Right ventricle myocardium inferior (tissue), 1 donor: Measurements from ENCODE around the gene FOXP2. TPM values are rescaled to one million over a fixed set of nuclear protein-coding genes. Genes with fewer than 3 reads are reported as not detected.

ENCODE experiments used
- ATAC-seq: fragments of 200-7000 bp; cut with Tn5 transposase; one replicate; pipeline ENCODE4 v1.9.1; 2020; ENCODE audit warnings: mild to moderate bottlenecking, moderate library complexity
- DNase-seq: peaks from one replicate; pipeline ENCODE4 v3.0.0; 2021; ENCODE audit errors: missing footprints
- intact Hi-C: fragments of 100-400 bp; cut with DNase I; formaldehyde crosslinking; loops from one replicate; pipeline ENCODE4 v1.11.0; 2022
- total RNA-seq: library from RNA; stranded (reverse); fragmentation: NEBNext Ultra II Directional; extraction: Animal tissue kit (Norgen Biotek cat#: 25700); gene quantifications from one replicate; pipeline ENCODE4 v1.2.1, GENCODE V29; 2021
- donor health status: DM: no; HTN: yes; CAD: no; lungs with severe emphysema.

The FOXP2 gene
- total RNA-seq, 1 donor from 2014 or later: 2.4 TPM

GRCh38 chr7:114663502-114663901 is 248.9 kb downstream of the FOXP2 start:
- intact Hi-C loops: no loop called here
- DNase-seq (no peak), ATAC-seq (no peak)

GRCh38 chr7:114670676-114671075 is 256.1 kb downstream of the FOXP2 start:
- intact Hi-C loops: no loop called here
- ATAC-seq (no peak), DNase-seq (no peak)

GRCh38 chr7:114671563-114672123 is 257.0 kb downstream of the FOXP2 start:
- intact Hi-C loops: no loop called here
- no peak for ATAC-seq

GRCh38 chr7:114678116-114678515 is 263.5 kb downstream of the FOXP2 start:
- intact Hi-C loops: no loop called here
- ATAC-seq: no peak
- DNase-seq: no peak

More at GRCh38 chr7:114671563-114672123, 257.0 kb downstream of the FOXP2 start:
- DNase-seq: no peak

- intact Hi-C loops: no loop called here
- DNase-seq (no peak), ATAC-seq (no peak)
Observed at GRCh38 chr7:114687238-114687637, 272.6 kb downstream of the FOXP2 start.

- ATAC-seq: no peak
- no peak for DNase-seq
- intact Hi-C loops: no loop called here
Observed at GRCh38 chr7:114688443-114689055, 273.9 kb downstream of the FOXP2 start.

- no peak for ATAC-seq
- intact Hi-C loops: no loop called here
Observed at GRCh38 chr7:114689406-114689805, 274.8 kb downstream of the FOXP2 start.

GRCh38 chr7:114691605-114692004 is 277.0 kb downstream of the FOXP2 start:
- no peak for DNase-seq
- no peak for ATAC-seq
- intact Hi-C loops: no loop called here

More at GRCh38 chr7:114689406-114689805, 274.8 kb downstream of the FOXP2 start:
- no peak for DNase-seq

GRCh38 chr7:114695182-114695581 is 280.6 kb downstream of the FOXP2 start:
- intact Hi-C loops: no loop called here
- DNase-seq (no peak), ATAC-seq (no peak)

GRCh38 chr7:114700247-114700928 is 285.8 kb downstream of the FOXP2 start:
- ATAC-seq (no peak), DNase-seq (no peak)
- intact Hi-C loops: no loop called here

GRCh38 chr7:114703677-114704076 is 289.1 kb downstream of the FOXP2 start:
- ATAC-seq (no peak), DNase-seq (no peak)
- intact Hi-C loops: no loop called here

- intact Hi-C loops: no loop called here
- DNase-seq (no peak), ATAC-seq (no peak)
Observed at GRCh38 chr7:114708646-114709045, 294.0 kb downstream of the FOXP2 start.

- DNase-seq: no peak
- intact Hi-C loops: no loop called here
Observed at GRCh38 chr7:114710499-114710898, 295.9 kb downstream of the FOXP2 start.

GRCh38 chr7:114711241-114711640 is 296.6 kb downstream of the FOXP2 start:
- intact Hi-C loops: no loop called here
- ATAC-seq (no peak), DNase-seq (no peak)

More at GRCh38 chr7:114710499-114710898, 295.9 kb downstream of the FOXP2 start:
- no peak for ATAC-seq

GRCh38 chr7:114715907-114716306 is 301.3 kb downstream of the FOXP2 start:
- intact Hi-C loops: no loop called here

GRCh38 chr7:114718861-114719260 is 304.2 kb downstream of the FOXP2 start:
- DNase-seq (no peak), ATAC-seq (no peak)
- intact Hi-C loops: no loop called here

More at GRCh38 chr7:114715907-114716306, 301.3 kb downstream of the FOXP2 start:
- ATAC-seq: no peak
- DNase-seq: no peak

GRCh38 chr7:114720725-114721124 is 306.1 kb downstream of the FOXP2 start:
- intact Hi-C loops: no loop called here
- DNase-seq: no peak
- no peak for ATAC-seq

- intact Hi-C loops: no loop called here
Observed at GRCh38 chr7:114722562-114722961, 307.9 kb downstream of the FOXP2 start.

GRCh38 chr7:114723308-114723707 is 308.7 kb downstream of the FOXP2 start:
- ATAC-seq: no peak
- DNase-seq: no peak
- intact Hi-C loops: no loop called here

More at GRCh38 chr7:114722562-114722961, 307.9 kb downstream of the FOXP2 start:
- DNase-seq (no peak), ATAC-seq (no peak)

- ATAC-seq (no peak), DNase-seq (no peak)
- intact Hi-C loops: no loop called here
Observed at GRCh38 chr7:114740095-114740494, 325.5 kb downstream of the FOXP2 start.
